Measurements from ENCODE around the gene PGBD5. TPM values are rescaled to one million over a fixed set of nuclear protein-coding genes. Genes with fewer than 3 reads are reported as not detected.
"Not testable (repeated sequence)": the region's sequence is repeated elsewhere in the genome, so short reads cannot be mapped to it uniquely, and the experiment has no call there.

Gene PGBD5
- total RNA-seq, 1 donor from 2014 or later, result 2.0 TPM

DNA sequence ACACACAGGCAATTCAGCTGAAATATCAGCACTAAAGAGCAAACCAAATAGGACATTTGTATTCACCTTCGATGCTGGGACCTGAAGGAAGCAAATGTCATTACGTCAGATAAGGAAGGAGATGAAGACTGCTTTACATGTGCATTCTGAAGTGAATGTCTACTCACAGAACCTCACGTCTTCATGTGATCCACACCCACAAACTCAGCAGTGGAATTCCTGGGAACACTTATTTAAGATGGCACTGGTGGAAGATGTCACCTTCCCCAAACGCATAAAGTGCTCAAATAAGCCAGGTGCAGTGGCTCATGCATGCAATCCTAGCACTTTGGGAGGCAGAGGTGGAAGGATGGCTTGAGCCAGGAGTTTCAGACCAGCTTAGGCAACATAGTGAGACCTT lies 11.4 kb downstream of the PGBD5 start:
- Mint-ChIP-seq H3K9me3 (ENCODE audit: unreplicated experiment) (no peaks in the 10 kb centered on the region), H3K36me3 (ENCODE audit: low read depth, unreplicated experiment) (no peaks in the 10 kb centered on the region), H3K27ac (ENCODE audit: unreplicated experiment) (no peak overlapping the region), H3K27me3 (ENCODE audit: unreplicated experiment) (no peaks in the 10 kb centered on the region), H3K4me3 (ENCODE audit: unreplicated experiment) (no peak overlapping the region), H3K4me1 (ENCODE audit: unreplicated experiment) (peaks cover 15% of the 10 kb centered on the region)
- no peak for DNase-seq (ENCODE audit: low spot score)
- TF ChIP-seq, protein P1, sequence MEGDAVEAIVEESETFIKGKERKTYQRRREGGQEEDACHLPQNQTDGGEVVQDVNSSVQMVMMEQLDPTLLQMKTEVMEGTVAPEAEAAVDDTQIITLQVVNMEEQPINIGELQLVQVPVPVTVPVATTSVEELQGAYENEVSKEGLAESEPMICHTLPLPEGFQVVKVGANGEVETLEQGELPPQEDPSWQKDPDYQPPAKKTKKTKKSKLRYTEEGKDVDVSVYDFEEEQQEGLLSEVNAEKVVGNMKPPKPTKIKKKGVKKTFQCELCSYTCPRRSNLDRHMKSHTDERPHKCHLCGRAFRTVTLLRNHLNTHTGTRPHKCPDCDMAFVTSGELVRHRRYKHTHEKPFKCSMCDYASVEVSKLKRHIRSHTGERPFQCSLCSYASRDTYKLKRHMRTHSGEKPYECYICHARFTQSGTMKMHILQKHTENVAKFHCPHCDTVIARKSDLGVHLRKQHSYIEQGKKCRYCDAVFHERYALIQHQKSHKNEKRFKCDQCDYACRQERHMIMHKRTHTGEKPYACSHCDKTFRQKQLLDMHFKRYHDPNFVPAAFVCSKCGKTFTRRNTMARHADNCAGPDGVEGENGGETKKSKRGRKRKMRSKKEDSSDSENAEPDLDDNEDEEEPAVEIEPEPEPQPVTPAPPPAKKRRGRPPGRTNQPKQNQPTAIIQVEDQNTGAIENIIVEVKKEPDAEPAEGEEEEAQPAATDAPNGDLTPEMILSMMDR (IDR thresholded peaks at IDR 0.05; ENCODE audit: unreplicated experiment), result no peak

DNA sequence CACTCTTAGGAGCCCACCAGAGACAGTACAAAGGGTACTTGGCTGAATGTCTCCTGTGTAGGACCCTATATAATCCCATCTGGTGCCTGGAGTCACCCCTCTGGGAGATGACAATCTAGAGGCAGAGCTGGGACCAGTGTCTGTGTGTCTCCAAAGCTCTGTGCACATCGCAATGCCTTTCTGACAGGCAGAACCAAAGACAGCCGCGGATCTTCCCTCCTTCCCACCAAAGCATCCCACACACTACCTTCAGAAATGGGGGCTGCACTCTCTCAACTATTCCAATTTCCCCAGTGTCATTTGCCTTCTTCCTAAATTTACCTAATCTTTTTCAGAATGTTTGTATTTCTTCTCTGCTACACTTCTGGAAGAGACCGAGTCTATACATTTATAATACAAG lies 12.0 kb downstream of the PGBD5 start:
- DNase-seq (ENCODE audit: low spot score), result no peak
- Mint-ChIP-seq H3K36me3 (ENCODE audit: low read depth, unreplicated experiment) (no peaks in the 10 kb centered on the region), H3K9me3 (ENCODE audit: unreplicated experiment) (no peaks in the 10 kb centered on the region), H3K4me1 (ENCODE audit: unreplicated experiment) (peaks cover 15% of the 10 kb centered on the region), H3K27ac (ENCODE audit: unreplicated experiment) (no peak overlapping the region), H3K27me3 (ENCODE audit: unreplicated experiment) (no peaks in the 10 kb centered on the region), H3K4me3 (ENCODE audit: unreplicated experiment) (no peak overlapping the region)
- TF ChIP-seq, protein P1 (IDR thresholded peaks at IDR 0.05; ENCODE audit: unreplicated experiment), result no peak

DNA sequence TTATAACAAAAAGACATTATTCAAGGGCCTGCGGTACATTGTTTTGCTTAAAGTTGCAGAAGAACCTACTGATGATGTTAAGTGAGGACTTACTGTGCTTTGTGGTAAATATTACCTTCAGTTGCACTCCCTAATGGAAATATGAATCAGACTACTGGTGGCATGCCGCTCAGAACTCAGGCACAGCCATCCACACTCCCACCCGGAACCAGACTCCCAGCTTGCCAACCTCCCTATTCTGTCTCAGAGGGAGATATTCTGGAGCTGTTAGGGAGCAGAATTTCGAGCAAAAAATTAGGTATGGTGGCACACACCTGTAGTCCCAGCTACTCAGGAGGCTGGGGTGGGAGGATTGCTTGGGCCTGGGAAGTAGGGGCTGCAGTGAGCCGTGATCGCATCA lies 13.1 kb downstream of the PGBD5 start:
- Mint-ChIP-seq H3K9me3 (ENCODE audit: unreplicated experiment) (no peaks in the 10 kb centered on the region), H3K4me1 (ENCODE audit: unreplicated experiment) (peaks cover 15% of the 10 kb centered on the region), H3K27me3 (ENCODE audit: unreplicated experiment) (no peaks in the 10 kb centered on the region), H3K36me3 (ENCODE audit: low read depth, unreplicated experiment) (no peaks in the 10 kb centered on the region), H3K27ac (ENCODE audit: unreplicated experiment) (no peak overlapping the region), H3K4me3 (ENCODE audit: unreplicated experiment) (no peak overlapping the region)
- DNase-seq (ENCODE audit: low spot score), result no peak
- TF ChIP-seq, protein P1 (IDR thresholded peaks at IDR 0.05; ENCODE audit: unreplicated experiment), result no peak

DNA sequence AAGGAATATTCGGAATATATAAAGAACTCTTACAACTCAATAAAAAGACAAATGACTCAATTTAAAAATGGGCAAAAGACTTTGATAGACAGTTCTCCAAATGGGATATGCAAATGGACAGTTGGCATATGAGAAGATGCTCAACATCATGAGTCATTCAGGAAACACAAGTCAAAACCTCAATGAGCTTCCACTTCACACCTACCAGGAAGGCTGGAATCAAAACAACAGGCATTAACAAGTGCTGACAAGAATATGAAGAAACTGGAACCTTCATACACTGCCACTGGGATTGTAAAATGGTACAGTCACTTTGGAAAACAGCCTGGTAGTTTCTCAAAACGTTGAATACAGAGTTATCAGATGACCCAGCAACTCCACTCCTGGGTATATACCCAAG lies 17.2 kb downstream of the PGBD5 start:
- Mint-ChIP-seq H3K27ac (ENCODE audit: unreplicated experiment) (no peak overlapping the region), H3K9me3 (ENCODE audit: unreplicated experiment) (no peaks in the 10 kb centered on the region), H3K36me3 (ENCODE audit: low read depth, unreplicated experiment) (no peaks in the 10 kb centered on the region), H3K4me1 (ENCODE audit: unreplicated experiment) (no peaks in the 10 kb centered on the region), H3K4me3 (ENCODE audit: unreplicated experiment) (no peak overlapping the region), H3K27me3 (ENCODE audit: unreplicated experiment) (no peaks in the 10 kb centered on the region)
- DNase-seq (ENCODE audit: low spot score), result no peak
- TF ChIP-seq, protein P1 (IDR thresholded peaks at IDR 0.05; ENCODE audit: unreplicated experiment), result no peak

DNA sequence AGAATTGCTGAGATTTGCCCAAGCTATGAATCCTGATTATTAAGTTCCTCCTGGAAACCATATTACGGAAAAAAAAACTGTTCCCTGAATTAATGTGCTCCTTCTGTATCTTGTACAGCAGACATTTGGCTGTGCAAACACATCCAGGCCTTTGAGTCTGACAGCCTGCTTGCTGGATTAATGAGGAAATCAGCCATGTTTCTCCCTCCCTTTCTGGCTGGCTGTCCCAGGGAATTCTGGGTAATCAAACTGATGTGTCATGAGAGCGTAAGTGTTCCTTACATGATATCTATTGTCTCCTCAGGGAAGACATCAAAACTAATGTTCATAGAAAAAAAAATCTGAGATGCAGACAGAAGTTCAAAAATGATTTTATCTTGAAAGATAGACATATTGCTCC lies 18.8 kb downstream of the PGBD5 start:
- Mint-ChIP-seq H3K4me1 (ENCODE audit: unreplicated experiment) (no peaks in the 10 kb centered on the region), H3K36me3 (ENCODE audit: low read depth, unreplicated experiment) (no peaks in the 10 kb centered on the region), H3K27me3 (ENCODE audit: unreplicated experiment) (no peaks in the 10 kb centered on the region), H3K27ac (ENCODE audit: unreplicated experiment) (no peak overlapping the region), H3K9me3 (ENCODE audit: unreplicated experiment) (no peaks in the 10 kb centered on the region), H3K4me3 (ENCODE audit: unreplicated experiment) (no peak overlapping the region)
- TF ChIP-seq, protein P1 (IDR thresholded peaks at IDR 0.05; ENCODE audit: unreplicated experiment), result no peak
- no peak for DNase-seq (ENCODE audit: low spot score)

DNA sequence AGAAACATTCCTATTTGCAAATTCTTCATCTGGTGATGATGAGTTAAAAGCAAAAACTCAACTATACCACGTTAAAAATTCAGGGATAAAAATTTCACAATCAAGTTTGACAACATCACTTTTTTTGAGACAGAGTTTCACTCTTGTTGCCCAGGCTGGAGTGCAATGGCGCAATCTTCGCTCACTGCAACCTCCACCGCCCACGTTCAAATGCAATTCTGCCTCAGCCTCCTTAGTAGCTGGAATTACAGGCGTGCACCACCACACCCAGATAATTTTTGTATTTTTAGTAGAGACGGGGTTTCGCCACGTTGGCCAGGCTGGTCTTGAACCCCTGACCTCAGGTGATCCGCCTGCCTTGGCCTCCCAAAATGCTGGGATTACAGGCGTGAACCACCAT lies 19.4 kb downstream of the PGBD5 start:
- not testable (repeated sequence) for H3K27ac Mint-ChIP-seq (ENCODE audit: unreplicated experiment); DNase-seq (ENCODE audit: low spot score); H3K9me3 Mint-ChIP-seq (ENCODE audit: unreplicated experiment); H3K4me3 Mint-ChIP-seq (ENCODE audit: unreplicated experiment); H3K4me1 Mint-ChIP-seq (ENCODE audit: unreplicated experiment); H3K27me3 Mint-ChIP-seq (ENCODE audit: unreplicated experiment); H3K36me3 Mint-ChIP-seq (ENCODE audit: low read depth, unreplicated experiment)

All from endothelial cell (in vitro differentiated cells).